KMS-11 (cell line): Measurements from ENCODE around the gene MBD1.
"Not testable (repeated sequence)": the region's sequence is repeated elsewhere in the genome, so short reads cannot be mapped to it uniquely, and the experiment has no call there.

Experiments
- H2AFZ ChIP-seq: fragments of 200-600 bp; sonication (generic); 2 replicates; pipeline ENCODE4 v1.6.1; 2016; ENCODE audit warnings: antibody characterized with exemption, mixed run types, low read depth
- H3K27ac ChIP-seq: fragments of 200-600 bp; sonication (generic); 2 replicates; pipeline ENCODE4 v1.6.1; 2016; ENCODE audit warnings: mild to moderate bottlenecking, mixed run types
- H3K27me3 ChIP-seq: fragments of 200-600 bp; sonication (generic); 2 replicates; pipeline ENCODE4 v1.6.1; 2017; ENCODE audit warnings: mild to moderate bottlenecking, low read depth, mixed run types, moderate library complexity; ENCODE audit not compliant: insufficient read depth
- H3K36me3 ChIP-seq: fragments of 200-600 bp; sonication (generic); 2 replicates; pipeline ENCODE4 v1.6.1; 2017; ENCODE audit warnings: mild to moderate bottlenecking, mixed run types; ENCODE audit not compliant: insufficient read depth
- H3K4me1 ChIP-seq: fragments of 200-600 bp; sonication (generic); 2 replicates; pipeline ENCODE4 v1.6.1; 2016; ENCODE audit warnings: mild to moderate bottlenecking, low read depth, mixed run types; ENCODE audit not compliant: poor library complexity, severe bottlenecking
- H3K4me2 ChIP-seq: fragments of 200-600 bp; sonication (generic); 2 replicates; pipeline ENCODE4 v1.7.0; 2016; ENCODE audit warnings: mild to moderate bottlenecking, mixed run types
- H3K4me3 ChIP-seq: fragments of 200-600 bp; sonication (generic); IDR thresholded peaks from 2 replicates; pipeline ENCODE4 v1.6.1; 2017; ENCODE audit warnings: low read depth, low read length, mixed read lengths; ENCODE audit not compliant: insufficient read depth
- H3K79me2 ChIP-seq: fragments of 200-600 bp; sonication (generic); 2 replicates; pipeline ENCODE4 v1.6.1; 2016; ENCODE audit warnings: low read depth, mixed run types; ENCODE audit not compliant: insufficient read depth
- H3K9ac ChIP-seq: fragments of 200-600 bp; sonication (generic); 2 replicates; pipeline ENCODE4 v1.6.1; 2016; ENCODE audit warnings: mild to moderate bottlenecking, mixed run types
- H4K20me1 ChIP-seq: fragments of 200-600 bp; sonication (generic); 2 replicates; pipeline ENCODE4 v1.6.1; 2016; ENCODE audit warnings: mild to moderate bottlenecking, mixed run types; ENCODE audit not compliant: insufficient read depth
- TF ChIP-seq, protein P1 (sequence below): fragments of 200-600 bp; sonication (generic); conservative IDR thresholded peaks from 2 replicates; pipeline ENCODE4 v1.6.1; 2017; ENCODE audit warnings: low read depth, mild to moderate bottlenecking, antibody characterized with exemption, low read length, moderate library complexity, mixed read lengths

MBD1 gene

DNA sequence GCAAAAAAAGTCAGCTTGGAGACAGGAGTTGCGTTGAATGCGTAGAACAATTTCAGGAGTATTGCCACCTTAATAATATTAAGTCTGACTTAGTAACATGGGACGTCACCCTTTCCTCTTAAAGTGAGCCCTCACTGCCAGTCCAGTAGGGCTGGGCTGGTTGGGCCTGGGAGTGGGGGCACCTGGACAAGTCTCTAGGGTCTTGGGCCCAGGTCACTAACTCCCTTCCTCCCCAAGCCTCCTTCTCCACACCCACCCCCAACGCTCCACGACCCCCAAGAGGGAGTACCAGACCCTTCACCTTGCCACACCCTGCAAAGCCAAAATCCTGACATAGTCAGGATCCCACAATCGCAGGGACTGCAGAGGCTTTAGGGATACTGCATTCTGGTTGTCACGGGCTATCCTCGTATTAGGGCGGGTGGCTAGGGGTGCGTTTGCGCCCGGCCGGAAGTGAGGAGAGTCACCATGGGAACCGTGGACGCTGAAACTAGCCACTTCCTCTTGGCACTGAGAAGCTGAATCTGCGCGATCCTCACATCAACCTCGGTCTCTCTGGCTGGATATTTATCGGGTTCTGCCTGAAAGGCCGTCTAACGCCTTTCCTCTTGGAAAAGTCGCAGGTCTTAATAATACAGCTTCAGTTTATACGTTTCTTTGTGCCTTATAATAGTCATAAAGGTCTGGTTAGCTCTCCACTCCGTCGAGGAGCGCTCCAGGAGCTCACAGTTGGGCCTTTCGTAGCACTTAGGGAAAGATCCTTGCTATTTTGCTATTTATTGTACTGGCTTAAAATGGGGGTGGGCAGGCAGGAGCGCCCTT, 16.5 kb upstream of the MBD1 start:
- Histone ChIP-seq H3K4me3 (no peak overlapping the region), H3K27ac (no peak overlapping the region), H3K9ac (no peak overlapping the region; the same call in 1 of the 2 replicates), H3K79me2 (no peaks in the 10 kb centered on the region), H2AFZ (peak overlapping the region; percentile 88), H3K4me1 (peaks cover 5% of the 10 kb centered on the region), H3K27me3 (no peaks in the 10 kb centered on the region), H3K36me3 (no peaks in the 10 kb centered on the region), H3K4me2 (peak overlapping the region; percentile 66), H4K20me1 (no peaks in the 10 kb centered on the region)
- TF ChIP-seq, protein P1, sequence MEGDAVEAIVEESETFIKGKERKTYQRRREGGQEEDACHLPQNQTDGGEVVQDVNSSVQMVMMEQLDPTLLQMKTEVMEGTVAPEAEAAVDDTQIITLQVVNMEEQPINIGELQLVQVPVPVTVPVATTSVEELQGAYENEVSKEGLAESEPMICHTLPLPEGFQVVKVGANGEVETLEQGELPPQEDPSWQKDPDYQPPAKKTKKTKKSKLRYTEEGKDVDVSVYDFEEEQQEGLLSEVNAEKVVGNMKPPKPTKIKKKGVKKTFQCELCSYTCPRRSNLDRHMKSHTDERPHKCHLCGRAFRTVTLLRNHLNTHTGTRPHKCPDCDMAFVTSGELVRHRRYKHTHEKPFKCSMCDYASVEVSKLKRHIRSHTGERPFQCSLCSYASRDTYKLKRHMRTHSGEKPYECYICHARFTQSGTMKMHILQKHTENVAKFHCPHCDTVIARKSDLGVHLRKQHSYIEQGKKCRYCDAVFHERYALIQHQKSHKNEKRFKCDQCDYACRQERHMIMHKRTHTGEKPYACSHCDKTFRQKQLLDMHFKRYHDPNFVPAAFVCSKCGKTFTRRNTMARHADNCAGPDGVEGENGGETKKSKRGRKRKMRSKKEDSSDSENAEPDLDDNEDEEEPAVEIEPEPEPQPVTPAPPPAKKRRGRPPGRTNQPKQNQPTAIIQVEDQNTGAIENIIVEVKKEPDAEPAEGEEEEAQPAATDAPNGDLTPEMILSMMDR, result no peak

GRCh38 chr18:50293039-50293438, 11.7 kb upstream of the MBD1 start:
- Histone ChIP-seq H2AFZ (no peak overlapping the region), H3K36me3 (no peaks in the 10 kb centered on the region), H4K20me1 (no peaks in the 10 kb centered on the region), H3K4me3 (no peak overlapping the region), H3K27me3 (no peaks in the 10 kb centered on the region), H3K27ac (no peak overlapping the region), H3K79me2 (no peaks in the 10 kb centered on the region), H3K9ac (no peak overlapping the region), H3K4me2 (no peak overlapping the region), H3K4me1 (peaks cover 12% of the 10 kb centered on the region)
- TF ChIP-seq, protein P1, result no peak

DNA sequence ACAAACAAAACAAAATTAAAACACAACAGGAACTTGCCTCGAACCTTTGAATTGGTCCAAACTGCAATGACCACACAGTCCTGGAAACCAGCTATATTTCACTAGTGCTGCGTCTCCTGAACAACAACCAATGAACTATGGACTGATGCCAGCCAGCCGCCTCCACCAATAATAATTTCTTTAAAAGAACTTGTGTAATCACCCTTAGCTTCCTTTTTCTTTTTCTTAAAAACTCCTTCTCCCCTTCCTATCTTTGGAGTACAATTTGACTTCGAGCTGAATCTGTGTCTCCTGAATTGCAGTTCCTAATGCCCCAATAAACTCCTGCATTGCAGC, 7.8 kb upstream of the MBD1 start:
- TF ChIP-seq, protein P1, result no peak
- Histone ChIP-seq H3K36me3 (no peaks in the 10 kb centered on the region), H2AFZ (peak overlapping the region; percentile 12; the same call in 1 of the 2 replicates), H3K27ac (no peak overlapping the region), H3K4me2 (no peak overlapping the region), H4K20me1 (no peaks in the 10 kb centered on the region), H3K27me3 (no peaks in the 10 kb centered on the region), H3K9ac (no peak overlapping the region), H3K4me3 (no peak overlapping the region), H3K79me2 (peaks cover 17% of the 10 kb centered on the region; the same call in 1 of the 2 replicates), H3K4me1 (peaks cover 15% of the 10 kb centered on the region)

GRCh38 chr18:50288348-50289107, 7.2 kb upstream of the MBD1 start:
- not testable (repeated sequence) for H3K4me3 ChIP-seq, H3K36me3 ChIP-seq, H4K20me1 ChIP-seq, H3K27me3 ChIP-seq
- H3K4me1 ChIP-seq, result peaks cover 15% of the 10 kb centered on the region
- H3K9ac ChIP-seq, result peak overlapping the region; percentile 76
- H3K27ac ChIP-seq, result peak overlapping the region; percentile 60
- H3K79me2 ChIP-seq, result peaks cover 17% of the 10 kb centered on the region; the same call in 1 of the 2 replicates
- H2AFZ ChIP-seq, result peak overlapping the region; percentile 93
- peak overlapping the region; percentile 97 for H3K4me2 ChIP-seq
